Right lobe of liver (tissue), 4 donors: ENCODE data around the gene NAV2.

ENCODE experiments used
- CTCF ChIP-seq, 4 donors: fragments of 200-600 bp in 3 of 4; fragments of 450-650 bp in 1 of 4; IDR thresholded peaks; one replicate each; pipeline versions ENCODE4 v1.5.1 to v1.8.0; 2016 to 2022; ENCODE audit warnings: antibody characterized with exemption in 4 of 4, mild to moderate bottlenecking in 2 of 4
- POLR2A ChIP-seq: fragments of 450-650 bp; IDR thresholded peaks from one replicate; pipeline ENCODE4 v1.6.1; 2017; ENCODE audit warnings: antibody characterized with exemption, mild to moderate bottlenecking
- donor health status: DM: no; HTN: no; CAD: no.
- donor health status: DM: no; HTN: no; CAD: no.
- donor health status: DM: no; HTN: yes; CAD: no.

- TF ChIP-seq CTCF (IDR thresholded peaks at IDR 0.05) (peak; percentile 61 to 69 (median 67)), POLR2A (no peak)
Observed at GRCh38 chr11:19905280-19905853, 192.7 kb downstream of the NAV2 start.
